ENCODE data around the gene PRIM1. TPM values are rescaled to one million over a fixed set of nuclear protein-coding genes. Genes with fewer than 3 reads are reported as not detected.

PRIM1 gene
- total and polyA plus RNA-seq, 2 of the 13 experiments (the other 11 are each of a cell fraction or from before 2014, with no cell fraction given) = 30.0 to 47.3 TPM

DNA sequence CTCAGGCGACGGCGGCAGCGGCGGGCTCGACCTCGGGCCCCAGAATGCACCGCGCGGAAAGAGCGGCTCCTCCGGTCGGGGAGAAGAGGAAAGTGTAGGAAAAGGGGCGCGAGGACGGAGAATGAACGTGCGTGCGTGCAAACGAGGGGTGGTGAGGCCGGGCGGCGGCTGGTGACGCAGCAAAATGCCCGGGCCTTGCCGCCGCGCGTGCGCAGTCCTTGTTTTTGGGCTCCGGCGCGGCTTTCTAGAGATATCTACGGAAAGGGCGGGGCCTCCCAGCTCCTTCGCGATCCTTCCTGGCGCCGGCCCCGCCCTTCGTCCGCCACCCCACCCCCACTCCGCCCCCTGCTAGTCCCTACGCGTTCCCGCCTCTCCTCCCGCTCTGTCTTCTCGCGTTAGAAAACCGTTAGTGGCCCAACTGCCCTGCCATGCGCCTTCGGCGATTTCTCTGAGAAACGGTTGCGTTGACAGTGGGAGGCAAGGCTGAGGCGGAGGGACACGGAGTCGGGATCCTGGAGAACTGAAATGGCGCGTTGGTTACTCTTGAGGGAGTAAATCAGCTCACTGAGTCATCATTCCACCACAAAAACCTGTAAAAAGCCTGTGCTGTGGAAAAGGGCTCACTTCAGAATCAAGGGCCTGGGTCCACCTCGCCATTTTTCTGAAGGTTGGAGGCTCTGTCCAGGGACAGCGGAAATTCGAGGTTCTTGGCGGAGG lies 63.8 kb downstream of the PRIM1 start, which contains the start of gene PTGES3 (continued):
- no peak for TF ChIP-seq AFF4 (CRISPR knock-in tag; IDR thresholded peaks at IDR 0.05)
- TF ChIP-seq, protein P1, sequence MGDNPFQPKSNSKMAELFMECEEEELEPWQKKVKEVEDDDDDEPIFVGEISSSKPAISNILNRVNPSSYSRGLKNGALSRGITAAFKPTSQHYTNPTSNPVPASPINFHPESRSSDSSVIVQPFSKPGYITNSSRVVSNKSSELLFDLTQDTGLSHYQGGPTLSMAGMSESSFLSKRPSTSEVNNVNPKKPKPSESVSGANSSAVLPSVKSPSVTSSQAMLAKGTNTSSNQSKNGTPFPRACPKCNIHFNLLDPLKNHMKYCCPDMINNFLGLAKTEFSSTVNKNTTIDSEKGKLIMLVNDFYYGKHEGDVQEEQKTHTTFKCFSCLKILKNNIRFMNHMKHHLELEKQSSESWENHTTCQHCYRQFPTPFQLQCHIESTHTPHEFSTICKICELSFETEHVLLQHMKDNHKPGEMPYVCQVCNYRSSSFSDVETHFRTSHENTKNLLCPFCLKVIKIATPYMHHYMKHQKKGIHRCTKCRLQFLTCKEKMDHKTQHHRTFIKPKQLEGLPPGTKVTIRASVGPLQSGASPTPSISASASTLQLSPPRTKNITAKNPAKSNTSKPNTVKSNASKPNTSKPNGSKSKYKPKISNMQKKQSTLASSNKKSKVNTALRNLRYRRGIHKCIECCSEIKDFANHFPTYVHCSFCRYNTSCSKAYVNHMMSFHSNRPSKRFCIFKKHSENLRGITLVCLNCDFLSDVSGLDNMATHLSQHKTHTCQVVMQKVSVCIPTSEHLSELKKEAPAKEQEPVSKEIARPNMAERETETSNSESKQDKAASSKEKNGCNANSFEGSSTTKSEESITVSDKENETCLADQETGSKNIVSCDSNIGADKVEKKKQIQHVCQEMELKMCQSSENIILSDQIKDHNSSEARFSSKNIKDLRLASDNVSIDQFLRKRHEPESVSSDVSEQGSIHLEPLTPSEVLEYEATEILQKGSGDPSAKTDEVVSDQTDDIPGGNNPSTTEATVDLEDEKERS (CRISPR knock-in tag; IDR thresholded peaks at IDR 0.05) = peak; percentile 87; the same call in 1 of the 2 replicates
- TF ChIP-seq NR0B2 (CRISPR knock-in tag; IDR thresholded peaks at IDR 0.05) = peak; percentile 75; the same call in 1 of the 2 replicates
- TF ChIP-seq DRAP1 (CRISPR knock-in tag; IDR thresholded peaks at IDR 0.05) = peak; percentile 88
- 0 out of 2 replicates have a peak, but pooled peaks have one; percentile 36 for TF ChIP-seq ELK4 (CRISPR knock-in tag; IDR thresholded peaks at IDR 0.05; ENCODE audit: borderline replicate concordance)
- peak; percentile 69 for TF ChIP-seq WIZ (CRISPR knock-in tag; IDR thresholded peaks at IDR 0.05)
- TF ChIP-seq KAT2B (IDR thresholded peaks at IDR 0.05; ENCODE audit: borderline replicate concordance, low read depth, low read length) = no peak
- peak; percentile 93 for TF ChIP-seq POLR2G (IDR thresholded peaks at IDR 0.05; ENCODE audit: low read depth, low read length)
- no peak for TF ChIP-seq HNF4G (IDR thresholded peaks at IDR 0.05; ENCODE audit: borderline replicate concordance, low read depth, low read length)
- TF ChIP-seq HNF4G (CRISPR knock-in tag; IDR thresholded peaks at IDR 0.05; ENCODE audit: borderline replicate concordance, low read depth) = no peak
- TF ChIP-seq SAFB2 (CRISPR knock-in tag; IDR thresholded peaks at IDR 0.05; ENCODE audit: borderline replicate concordance, low read depth) = peak; percentile 85; the same call in 1 of the 2 replicates
- TF ChIP-seq GABPB1 (CRISPR knock-in tag; IDR thresholded peaks at IDR 0.05) = peak; percentile 91
- 0 out of 2 replicates have a peak, but pooled peaks have one; percentile 19 for TF ChIP-seq ZNF20 (CRISPR knock-in tag; IDR thresholded peaks at IDR 0.05)
- 0 out of 2 replicates have a peak, but pooled peaks have one; percentile 47 for TF ChIP-seq RNF2 (conservative IDR thresholded peaks at IDR 0.05; ENCODE audit: low read depth)
- peak; percentile 66; the same call in 1 of the 2 replicates for TF ChIP-seq ZNF841 (CRISPR knock-in tag; IDR thresholded peaks at IDR 0.05; ENCODE audit: borderline replicate concordance)
- TF ChIP-seq, protein P2, sequence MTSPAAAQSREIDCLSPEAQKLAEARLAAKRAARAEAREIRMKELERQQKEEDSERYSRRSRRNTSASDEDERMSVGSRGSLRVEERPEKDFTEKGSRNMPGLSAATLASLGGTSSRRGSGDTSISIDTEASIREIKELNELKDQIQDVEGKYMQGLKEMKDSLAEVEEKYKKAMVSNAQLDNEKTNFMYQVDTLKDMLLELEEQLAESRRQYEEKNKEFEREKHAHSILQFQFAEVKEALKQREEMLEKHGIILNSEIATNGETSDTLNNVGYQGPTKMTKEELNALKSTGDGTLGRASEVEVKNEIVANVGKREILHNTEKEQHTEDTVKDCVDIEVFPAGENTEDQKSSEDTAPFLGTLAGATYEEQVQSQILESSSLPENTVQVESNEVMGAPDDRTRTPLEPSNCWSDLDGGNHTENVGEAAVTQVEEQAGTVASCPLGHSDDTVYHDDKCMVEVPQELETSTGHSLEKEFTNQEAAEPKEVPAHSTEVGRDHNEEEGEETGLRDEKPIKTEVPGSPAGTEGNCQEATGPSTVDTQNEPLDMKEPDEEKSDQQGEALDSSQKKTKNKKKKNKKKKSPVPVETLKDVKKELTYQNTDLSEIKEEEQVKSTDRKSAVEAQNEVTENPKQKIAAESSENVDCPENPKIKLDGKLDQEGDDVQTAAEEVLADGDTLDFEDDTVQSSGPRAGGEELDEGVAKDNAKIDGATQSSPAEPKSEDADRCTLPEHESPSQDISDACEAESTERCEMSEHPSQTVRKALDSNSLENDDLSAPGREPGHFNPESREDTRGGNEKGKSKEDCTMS (CRISPR knock-in tag; conservative IDR thresholded peaks at IDR 0.05) = 0 out of 2 replicates have a peak, but pooled peaks have one; percentile 36
